Left ventricle myocardium inferior (tissue), 1 donor: ENCODE data around the gene DGCR2. TPM values are rescaled to one million over a fixed set of nuclear protein-coding genes. Genes with fewer than 3 reads are reported as not detected.

Experiments used
- DNase-seq: peaks from one replicate; pipeline ENCODE4 v3.0.0-alpha.2; 2020
- H3K27ac ChIP-seq: fragments of 200-600 bp; replicated peaks from 2 replicates; pipeline ENCODE4 v1.8.0; 2021
- H3K27me3 ChIP-seq: fragments of 200-600 bp; 2 replicates; pipeline ENCODE4 v1.8.0; 2021; ENCODE audit warnings: low read depth
- H3K36me3 ChIP-seq: fragments of 200-600 bp; 2 replicates; pipeline ENCODE4 v1.8.0; 2021
- H3K4me1 ChIP-seq: fragments of 200-600 bp; 2 replicates; pipeline ENCODE4 v1.8.0; 2021
- H3K4me3 ChIP-seq: fragments of 200-600 bp; 2 replicates; pipeline ENCODE4 v1.8.0; 2021; ENCODE audit warnings: mild to moderate bottlenecking, moderate library complexity
- H3K9me3 ChIP-seq: fragments of 200-600 bp; replicated peaks from 2 replicates; pipeline ENCODE4 v1.8.0; 2021
- CTCF ChIP-seq: fragments of 200-600 bp; IDR thresholded peaks from 2 replicates; pipeline ENCODE4 v1.8.0; 2021; ENCODE audit warnings: antibody characterized with exemption, mild to moderate bottlenecking, borderline replicate concordance
- intact Hi-C: fragments of 100-400 bp; cut with micrococcal nuclease; formaldehyde crosslinking; loops from one replicate; pipeline ENCODE4 v1.11.0; 2022
- total RNA-seq: library from RNA; stranded (reverse); fragmentation: NEBNext Ultra II Directional; extraction: Animal tissue kit (Norgen Biotek cat#: 25700); gene quantifications from one replicate; pipeline ENCODE4 v1.2.1, GENCODE V29; 2021
- donor health status: DM: no; HTN: yes; CAD: no; lungs with severe emphysema.

DGCR2 gene
- total RNA-seq, 1 donor from 2014 or later, result 33.0 TPM

GRCh38 chr22:19123936-19124335 lies 1.7 kb upstream of the DGCR2 start:
- H3K36me3 ChIP-seq, result no peaks in the 10 kb centered on the region
- no peaks in the 10 kb centered on the region for H3K9me3 ChIP-seq
- TF ChIP-seq CTCF, result no peak
- DNase-seq, result no peak
- H3K4me3 ChIP-seq, result no peak overlapping the region
- H3K27me3 ChIP-seq, result no peaks in the 10 kb centered on the region
- intact Hi-C loops, result no loop called here
- H3K4me1 ChIP-seq, result peaks cover 39% of the 10 kb centered on the region
- no peak overlapping the region for H3K27ac ChIP-seq

GRCh38 chr22:19122752-19123492 lies 710 bp upstream of the DGCR2 start:
- no peak for TF ChIP-seq CTCF
- H3K36me3 ChIP-seq, result no peaks in the 10 kb centered on the region
- DNase-seq, result no peak
- H3K4me3 ChIP-seq, result peak overlapping the region; percentile 93
- H3K4me1 ChIP-seq, result peaks cover 50% of the 10 kb centered on the region
- H3K9me3 ChIP-seq, result no peaks in the 10 kb centered on the region
- no peaks in the 10 kb centered on the region for H3K27me3 ChIP-seq
- peak overlapping the region; percentile 97 for H3K27ac ChIP-seq
- intact Hi-C loops, result no loop called here

GRCh38 chr22:19121631-19122142 lies 525 bp downstream of the DGCR2 start:
- intact Hi-C loops, result no loop called here
- DNase-seq, result peak; percentile 66
- Histone ChIP-seq H3K27me3 (no peaks in the 10 kb centered on the region), H3K27ac (peak overlapping the region; percentile 97), H3K9me3 (no peaks in the 10 kb centered on the region), H3K4me3 (peak overlapping the region; percentile 93), H3K36me3 (no peaks in the 10 kb centered on the region), H3K4me1 (peaks cover 62% of the 10 kb centered on the region)
- no peak for TF ChIP-seq CTCF

- Histone ChIP-seq H3K9me3 (no peaks in the 10 kb centered on the region), H3K4me1 (peaks cover 68% of the 10 kb centered on the region), H3K27ac (peak overlapping the region; percentile 97), H3K4me3 (peak overlapping the region; percentile 93), H3K36me3 (no peaks in the 10 kb centered on the region), H3K27me3 (no peaks in the 10 kb centered on the region)
- no peak for DNase-seq
- intact Hi-C loops, result no loop called here
- TF ChIP-seq CTCF, result no peak
These were observed 1.2 kb downstream of the DGCR2 start for GRCh38 chr22:19120829-19121630.

GRCh38 chr22:19119949-19120348 lies 2.3 kb downstream of the DGCR2 start:
- peaks cover 79% of the 10 kb centered on the region for H3K4me1 ChIP-seq
- H3K27me3 ChIP-seq, result no peaks in the 10 kb centered on the region
- H3K36me3 ChIP-seq, result no peaks in the 10 kb centered on the region
- no peak for DNase-seq
- no peak overlapping the region for H3K27ac ChIP-seq
- intact Hi-C loops, result no loop called here
- no peaks in the 10 kb centered on the region for H3K9me3 ChIP-seq
- peak overlapping the region; percentile 93 for H3K4me3 ChIP-seq
- no peak for TF ChIP-seq CTCF
